Neutrophil (primary cell): ENCODE data around the gene GRIN2A.

Experiments
- H3K27ac ChIP-seq: fragments of 200-600 bp; sonication (generic); 2 replicates; pipeline ENCODE4 v1.5.1; 2016; ENCODE audit warnings: mild to moderate bottlenecking, moderate library complexity
- H3K27me3 ChIP-seq: fragments of 200-600 bp; sonication (generic); 2 replicates; pipeline ENCODE4 v1.6.0; 2016; ENCODE audit warnings: mild to moderate bottlenecking
- H3K36me3 ChIP-seq: fragments of 200-600 bp; sonication (generic); 2 replicates; pipeline ENCODE4 v1.5.1; 2017
- H3K4me1 ChIP-seq, 2 experiments: fragments of 200-600 bp in 1 of 2; sonication (generic) in 1 of 2; 1 replicate in 1 of 2; 2 replicates in 1 of 2; pipeline versions ENCODE4 v1.5.1 to v1.6.1; 2013 to 2016; ENCODE audit warnings: low read depth in 1 of 2, low read length in 1 of 2, mild to moderate bottlenecking in 1 of 2, moderate library complexity in 1 of 2; ENCODE audit not compliant: control insufficient read depth in 1 of 2, insufficient read depth in 1 of 2
- H3K4me3 ChIP-seq, 2 experiments: fragments of 200-600 bp in 1 of 2; sonication (generic) in 1 of 2; 1 replicate in 1 of 2; 2 replicates in 1 of 2; pipeline ENCODE4 v1.5.1; 2013 to 2016; ENCODE audit warnings: low read depth in 1 of 2, low read length in 1 of 2, mild to moderate bottlenecking in 1 of 2, moderate library complexity in 1 of 2
- H3K9me3 ChIP-seq: fragments of 200-600 bp; sonication (generic); 2 replicates; pipeline ENCODE4 v1.5.1; 2016
- CTCF ChIP-seq: fragments of 200-600 bp; sonication (generic); IDR thresholded peaks from 2 replicates; pipeline ENCODE4 v1.5.1; 2016; ENCODE audit warnings: antibody characterized with exemption

Gene GRIN2A

DNA sequence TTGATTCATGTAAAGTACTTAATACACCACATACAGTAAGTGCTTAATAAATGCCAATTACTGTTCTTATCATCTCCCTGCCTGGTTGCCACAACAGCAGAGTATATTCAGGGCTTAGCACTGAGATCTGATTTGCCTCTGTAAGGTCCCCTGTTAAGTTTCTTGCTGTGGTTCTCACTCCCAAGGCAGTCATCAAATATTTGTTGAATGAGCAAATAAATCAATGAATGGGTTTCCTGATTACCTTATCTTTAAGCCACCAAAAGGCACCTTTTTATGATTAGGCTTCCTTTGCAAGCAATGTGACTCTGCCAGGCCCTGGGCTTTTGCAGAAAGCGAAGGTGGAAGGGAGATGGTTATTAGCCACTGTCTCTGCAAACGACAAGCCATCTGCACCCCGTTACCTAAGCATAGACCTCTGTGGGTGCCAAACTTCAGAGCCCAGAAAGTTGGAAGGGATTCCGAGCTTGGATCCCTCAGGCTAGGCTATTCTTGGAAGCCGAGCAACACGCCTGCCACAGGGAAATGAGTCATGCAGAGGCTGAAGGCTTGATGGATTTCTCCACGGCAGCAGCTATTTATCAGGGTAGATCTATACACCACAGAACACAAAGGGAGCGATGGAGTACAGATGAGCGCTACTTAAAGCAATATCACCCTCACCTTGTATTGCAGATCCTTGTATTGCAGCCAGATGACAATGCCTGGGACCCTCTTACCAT is 102.0 kb downstream of the GRIN2A start:
- no peaks in the 10 kb centered on the region for H3K36me3 ChIP-seq
- TF ChIP-seq CTCF = no peak
- H3K27ac ChIP-seq = no peak overlapping the region
- H3K4me1 ChIP-seq = no peaks in the 10 kb centered on the region
- H3K9me3 ChIP-seq = no peaks in the 10 kb centered on the region
- H3K4me3 ChIP-seq = no peak overlapping the region
- peaks cover 8% of the 10 kb centered on the region for H3K27me3 ChIP-seq

- Histone ChIP-seq H3K9me3 (no peaks in the 10 kb centered on the region), H3K27ac (no peak overlapping the region)
- TF ChIP-seq CTCF = no peak
Measured at GRCh38 chr16:10078541-10078949, 103.7 kb downstream of the GRIN2A start.

GRCh38 chr16:10077861-10078260 is 104.4 kb downstream of the GRIN2A start:
- no peak overlapping the region for H3K4me3 ChIP-seq
- no peaks in the 10 kb centered on the region for H3K4me1 ChIP-seq
- peaks cover 8% of the 10 kb centered on the region for H3K27me3 ChIP-seq
- no peaks in the 10 kb centered on the region for H3K9me3 ChIP-seq
- no peak overlapping the region for H3K27ac ChIP-seq
- no peaks in the 10 kb centered on the region for H3K36me3 ChIP-seq
- TF ChIP-seq CTCF = no peak

More at GRCh38 chr16:10078541-10078949, 103.7 kb downstream of the GRIN2A start:
- Histone ChIP-seq H3K4me1 (no peaks in the 10 kb centered on the region), H3K36me3 (no peaks in the 10 kb centered on the region), H3K27me3 (peaks cover 8% of the 10 kb centered on the region), H3K4me3 (no peak overlapping the region)

DNA sequence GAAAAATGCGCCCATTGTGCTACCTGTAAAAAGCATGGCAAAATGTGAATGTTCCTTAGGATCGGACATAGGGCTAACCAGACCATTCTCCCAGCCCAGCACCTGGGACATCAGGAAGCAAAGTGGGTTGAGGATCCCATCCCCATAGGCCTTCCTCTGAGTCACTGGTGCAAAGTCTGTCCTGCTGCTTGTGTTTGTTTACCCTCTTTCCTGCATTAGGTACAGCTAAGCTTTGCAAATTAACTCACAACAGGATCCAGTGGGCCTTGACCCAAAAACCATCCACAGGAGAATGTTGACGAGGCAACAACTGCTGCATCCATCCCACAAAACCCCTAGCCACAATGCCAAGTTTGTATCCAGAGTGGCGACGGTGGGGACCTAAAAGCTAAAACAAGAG is 106.2 kb downstream of the GRIN2A start:
- H3K4me3 ChIP-seq = no peak overlapping the region
- peaks cover 8% of the 10 kb centered on the region for H3K27me3 ChIP-seq
- no peak overlapping the region for H3K27ac ChIP-seq
- H3K4me1 ChIP-seq = no peaks in the 10 kb centered on the region
- no peaks in the 10 kb centered on the region for H3K9me3 ChIP-seq
- no peak for TF ChIP-seq CTCF
- H3K36me3 ChIP-seq = no peaks in the 10 kb centered on the region

- Histone ChIP-seq H3K4me1 (no peaks in the 10 kb centered on the region), H3K4me3 (no peak overlapping the region), H3K27me3 (no peaks in the 10 kb centered on the region), H3K27ac (no peak overlapping the region), H3K9me3 (no peaks in the 10 kb centered on the region), H3K36me3 (no peaks in the 10 kb centered on the region)
- no peak for TF ChIP-seq CTCF
Measured at GRCh38 chr16:10070591-10070990, 111.6 kb downstream of the GRIN2A start.
